ENCODE measurements around the gene ITPR1.

Gene ITPR1

GRCh38 chr3:4880850-4881249 is 387.7 kb downstream of the ITPR1 start:
- no peak for DNase-seq

- DNase-seq = no peak
Measured at GRCh38 chr3:4882548-4882947, 389.4 kb downstream of the ITPR1 start.

- no peak for DNase-seq
Measured at GRCh38 chr3:4883011-4883410, 389.9 kb downstream of the ITPR1 start.

- no peak for DNase-seq
Measured at GRCh38 chr3:4884888-4885287, 391.7 kb downstream of the ITPR1 start.

GRCh38 chr3:4885316-4885715 is 392.2 kb downstream of the ITPR1 start:
- no peak for DNase-seq

- no peak for DNase-seq
Measured at GRCh38 chr3:4886448-4886847, 393.3 kb downstream of the ITPR1 start.

GRCh38 chr3:4887177-4887576 is 394.0 kb downstream of the ITPR1 start:
- DNase-seq = no peak

GRCh38 chr3:4888913-4889846 is 396.0 kb downstream of the ITPR1 start:
- DNase-seq = peak; percentile 29

- DNase-seq = no peak
Measured at GRCh38 chr3:4889896-4890295, 396.7 kb downstream of the ITPR1 start.

- DNase-seq = no peak
Measured at GRCh38 chr3:4894891-4895530, 401.9 kb downstream of the ITPR1 start.

GRCh38 chr3:4895838-4896237 is 402.7 kb downstream of the ITPR1 start:
- DNase-seq = no peak
